ENCODE measurements around the gene KRTAP5-6.
"Not testable (repeated sequence)": the region's sequence is repeated elsewhere in the genome, so short reads cannot be mapped to it uniquely, and the experiment has no call there.

The KRTAP5-6 gene

DNA sequence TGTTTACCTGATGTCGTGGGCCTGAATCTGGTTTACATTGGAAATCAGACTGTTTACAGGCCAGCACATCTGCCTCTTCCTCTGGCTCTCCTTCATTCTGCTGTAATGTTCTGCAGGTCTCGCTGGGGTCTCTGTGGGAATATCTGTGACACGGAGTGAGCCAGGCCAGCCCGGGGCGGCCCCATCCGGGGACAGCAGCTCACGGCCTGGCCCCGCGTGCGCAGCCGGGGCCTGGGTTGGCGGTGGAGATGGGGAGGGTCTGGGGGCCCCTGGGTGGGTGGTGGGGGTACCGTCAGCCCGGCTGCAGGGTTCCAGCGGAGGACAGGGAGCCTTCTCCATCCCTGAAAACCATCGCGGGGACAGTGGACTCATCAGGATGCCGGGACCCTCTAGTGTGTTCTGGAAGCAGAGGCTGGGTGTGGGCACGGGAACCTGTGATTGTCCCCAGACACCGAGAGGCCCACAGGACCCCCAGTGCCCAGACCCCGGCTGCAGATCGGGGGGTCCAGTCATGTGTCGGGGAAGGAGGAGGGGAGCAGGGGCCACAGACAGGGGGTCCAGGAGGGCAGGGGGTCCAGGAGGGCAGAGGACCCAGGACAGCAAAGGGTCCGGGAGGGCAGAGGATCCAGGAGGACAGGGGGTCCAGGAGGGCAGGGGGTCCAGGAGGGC is 13.0 kb upstream of the KRTAP5-6 start:
- not testable (repeated sequence) for DNase-seq (ENCODE audit: low spot score)

DNA sequence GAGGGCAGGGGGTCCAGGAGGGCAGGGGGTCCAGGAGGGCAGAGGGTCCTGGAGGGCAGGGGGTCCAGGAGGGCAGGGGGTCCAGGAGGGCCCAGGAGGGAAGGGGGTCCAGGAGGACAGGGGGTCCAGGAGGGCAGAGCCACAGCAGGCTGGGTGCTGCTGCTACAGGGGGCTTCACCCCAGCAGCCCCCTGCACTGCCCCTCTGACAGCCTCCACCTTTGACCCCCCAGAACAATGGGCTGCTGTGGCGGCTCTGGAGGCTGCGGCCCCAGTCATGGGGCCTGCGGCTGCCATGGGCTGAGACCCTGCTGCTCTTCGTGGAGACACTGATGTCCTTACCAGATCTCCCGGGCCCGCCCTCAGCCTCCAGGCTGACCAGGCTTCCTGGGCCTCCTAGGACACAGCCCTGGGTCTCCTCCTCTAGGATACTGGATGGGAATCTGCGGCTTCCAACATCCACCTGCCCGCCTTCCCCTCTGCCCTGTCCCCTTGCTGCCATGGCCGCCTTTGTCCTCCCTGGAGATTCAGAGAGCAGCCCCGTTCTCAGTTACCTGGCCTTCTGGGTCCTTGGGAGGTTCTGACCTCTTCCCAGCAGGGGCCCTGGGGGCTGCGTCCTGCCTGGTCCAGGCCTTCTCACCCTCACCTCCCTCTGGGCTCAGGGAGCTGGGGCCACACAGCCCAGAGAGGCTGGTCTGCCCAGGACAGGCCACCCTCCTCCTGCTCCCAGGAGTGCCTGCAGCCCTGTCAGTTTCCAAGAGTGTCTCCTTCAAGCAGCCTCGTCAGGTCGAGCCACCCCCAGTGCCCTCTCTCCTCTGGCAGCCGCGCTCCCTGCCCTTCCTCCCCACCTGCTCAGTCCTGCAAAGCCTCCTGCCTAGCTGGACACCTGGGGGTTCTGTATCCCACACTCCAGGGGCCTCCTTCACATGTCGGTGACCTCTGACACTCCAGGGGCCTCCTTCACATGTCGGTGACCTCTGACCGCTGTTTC is 11.8 kb upstream of the KRTAP5-6 start:
- DNase-seq (ENCODE audit: low spot score) = not testable (repeated sequence)

DNA sequence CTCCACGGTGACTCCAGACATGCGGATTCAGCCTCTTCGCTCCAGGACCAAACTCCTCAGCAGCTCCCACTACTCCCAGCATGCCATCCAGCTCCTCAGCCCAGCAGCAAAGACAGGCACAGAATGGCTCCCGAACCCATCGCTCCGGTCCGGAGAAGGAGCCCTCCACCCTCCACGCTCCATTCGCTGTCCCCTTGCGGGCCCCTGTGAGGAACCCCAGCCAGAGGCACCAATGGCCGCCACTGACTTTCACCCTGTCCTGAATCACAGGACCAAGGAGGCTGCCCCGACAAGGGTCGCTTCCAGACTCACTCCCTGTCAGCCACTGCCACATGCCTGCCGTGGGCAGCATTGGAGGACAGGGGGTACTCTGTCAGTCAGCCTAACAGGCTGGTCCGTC is 10.8 kb upstream of the KRTAP5-6 start:
- DNase-seq (ENCODE audit: low spot score) = not testable (repeated sequence)

DNA sequence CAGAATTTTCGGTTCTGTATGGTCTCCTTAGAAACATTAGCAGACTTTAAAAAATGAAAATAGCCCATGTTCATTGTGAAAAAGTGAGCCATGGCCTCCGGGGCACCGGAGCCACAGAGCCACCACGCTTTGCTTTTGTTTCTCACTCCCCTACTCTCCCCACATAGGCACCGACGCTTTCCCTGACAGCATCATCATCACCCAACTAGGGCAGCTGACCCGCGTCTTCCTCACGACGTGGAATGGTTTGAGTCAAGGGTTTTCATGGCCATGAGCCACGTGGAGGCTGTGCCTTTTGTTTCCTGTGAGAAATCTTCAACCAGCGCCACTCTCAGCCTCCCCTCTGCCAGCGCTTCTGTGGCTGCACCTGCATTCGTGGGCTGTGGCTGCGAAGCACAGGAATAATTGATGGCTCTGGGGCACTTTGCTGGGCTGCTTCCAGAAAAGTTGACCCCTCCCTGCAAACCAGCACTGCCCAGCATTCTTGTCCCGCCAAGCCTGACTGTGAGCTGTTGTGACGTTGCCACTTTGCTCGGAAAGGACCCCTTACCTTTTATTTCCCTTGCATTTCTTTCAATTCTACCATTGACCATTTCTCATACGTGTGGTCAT is 8.6 kb upstream of the KRTAP5-6 start:
- not testable (repeated sequence) for DNase-seq (ENCODE audit: low spot score)

DNA sequence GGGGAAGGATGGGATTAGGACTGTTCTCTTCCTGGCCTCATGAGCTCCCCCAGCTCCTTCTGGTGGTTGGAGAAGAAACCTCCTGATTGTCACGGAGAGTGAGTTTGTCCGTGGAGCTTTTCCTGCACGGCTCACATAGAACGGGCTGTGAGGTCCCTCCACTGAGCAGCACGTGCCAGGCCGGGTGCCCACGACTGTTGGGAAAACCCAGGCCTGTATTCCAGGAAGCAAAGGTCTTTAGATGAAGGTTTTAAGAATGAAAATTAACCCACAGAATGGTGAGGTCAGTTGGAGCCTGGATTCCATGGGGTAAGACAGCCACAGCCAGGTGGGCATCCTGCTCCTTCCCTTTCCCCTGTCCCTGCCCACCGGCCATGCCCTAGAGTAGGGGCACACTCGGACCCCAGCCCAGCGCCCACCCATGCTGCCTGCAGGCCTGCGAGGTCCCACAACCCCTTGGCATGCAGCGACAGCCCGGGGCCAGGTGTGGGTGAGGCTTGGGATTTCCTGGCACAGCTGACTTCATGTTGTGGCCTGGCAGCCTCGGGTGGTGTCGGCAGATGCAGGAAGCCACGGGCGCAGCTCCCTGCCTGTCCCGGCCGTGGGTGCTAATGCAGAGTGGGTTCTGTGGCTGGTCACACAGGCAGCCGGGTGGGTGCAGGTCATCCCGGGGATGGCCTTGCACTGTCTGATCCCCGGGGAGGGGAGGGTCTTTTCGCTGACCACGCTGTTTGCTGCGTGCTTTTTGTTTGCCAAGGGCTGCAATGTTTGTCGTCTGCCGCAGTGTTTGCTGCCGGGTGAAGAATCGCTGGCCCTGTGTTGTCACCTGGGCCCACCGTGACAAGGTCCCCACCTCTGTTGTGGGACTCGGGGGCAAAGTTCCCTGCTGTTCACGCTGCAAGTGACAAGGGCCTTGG is 7.5 kb upstream of the KRTAP5-6 start:
- DNase-seq (ENCODE audit: low spot score) = not testable (repeated sequence)

DNA sequence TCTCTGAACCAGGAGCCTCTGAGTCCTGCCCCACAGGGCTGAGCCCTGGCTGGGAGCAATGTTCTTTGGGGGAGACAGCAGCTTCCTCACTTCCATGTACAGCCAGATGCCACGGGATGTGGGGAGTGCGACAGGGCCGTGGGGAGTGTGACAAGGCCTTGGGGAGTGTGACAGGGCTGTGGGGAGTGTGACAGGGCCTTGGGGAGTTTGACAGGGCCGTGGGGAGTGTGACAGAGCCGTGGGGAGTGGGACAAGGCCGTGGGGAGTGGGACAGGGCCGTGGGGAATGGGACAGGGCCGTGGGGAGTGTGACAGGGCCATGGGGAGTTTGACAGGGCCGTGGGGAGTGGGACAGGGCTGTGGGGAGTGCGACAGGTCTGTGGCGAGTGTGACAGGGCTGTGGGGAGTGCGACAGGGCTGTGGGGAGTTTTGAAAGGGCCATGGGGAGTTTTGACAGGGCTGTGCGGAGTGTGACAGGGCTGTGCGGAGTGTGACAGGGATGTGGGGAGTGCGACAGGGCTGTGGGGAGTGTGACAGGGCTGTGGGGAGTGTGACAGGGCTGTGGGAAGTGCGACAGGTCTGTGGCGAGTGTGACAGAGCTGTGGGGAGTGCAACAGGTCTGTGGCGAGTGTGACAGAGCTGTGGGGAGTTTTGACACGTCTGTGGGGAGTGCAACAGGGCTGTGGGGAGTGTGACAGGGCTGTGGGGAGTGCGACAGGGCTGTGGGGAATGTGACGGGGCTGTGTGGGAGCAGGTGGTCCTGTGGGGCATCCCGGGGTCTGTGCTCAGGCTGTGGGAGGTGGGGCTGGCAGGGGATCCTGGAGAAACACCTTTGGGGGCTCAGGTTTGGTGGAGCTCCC is 6.6 kb upstream of the KRTAP5-6 start:
- DNase-seq (ENCODE audit: low spot score) = no peak

DNA sequence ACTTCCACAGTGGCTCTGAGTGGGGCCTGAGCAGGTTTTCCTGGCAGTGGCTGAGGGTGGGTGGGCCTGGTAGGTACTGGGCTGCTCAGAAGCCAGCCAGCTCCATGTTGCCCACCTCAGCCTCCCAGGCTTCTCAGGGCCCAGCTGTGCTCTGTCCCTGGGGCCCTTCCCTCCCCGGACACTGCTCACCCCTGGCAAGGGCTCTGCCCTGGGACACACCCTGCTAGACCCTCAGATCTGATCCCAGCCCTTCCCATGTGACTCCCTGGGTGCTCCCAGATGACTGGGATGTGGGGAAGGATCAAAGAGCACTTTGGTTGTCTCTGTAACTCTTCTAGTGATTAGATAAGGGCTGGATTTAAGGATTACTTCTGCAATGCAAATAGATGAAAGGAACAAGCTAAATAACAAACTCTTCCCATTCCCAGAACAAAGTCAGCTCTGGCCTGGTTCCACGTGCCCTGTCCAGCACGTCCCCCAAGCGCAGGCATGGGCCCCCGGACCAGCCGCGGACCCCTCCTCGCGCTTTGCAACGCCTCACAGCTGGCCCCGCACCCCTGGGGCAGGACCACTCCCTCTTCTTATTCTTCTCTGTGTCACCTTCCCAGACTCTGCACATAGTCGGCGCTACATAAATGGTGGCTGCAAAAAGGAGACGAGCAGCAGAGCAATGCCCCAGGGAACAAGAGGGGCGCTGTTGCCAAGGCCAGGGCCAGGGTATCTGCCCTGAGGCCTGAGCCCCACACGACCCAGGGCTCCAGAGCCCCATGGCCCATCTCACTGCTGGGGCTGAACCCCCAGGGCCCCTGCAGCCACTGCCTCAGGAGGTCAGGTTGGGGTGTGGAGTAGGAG is 5.7 kb upstream of the KRTAP5-6 start:
- no peak for DNase-seq (ENCODE audit: low spot score)

DNA sequence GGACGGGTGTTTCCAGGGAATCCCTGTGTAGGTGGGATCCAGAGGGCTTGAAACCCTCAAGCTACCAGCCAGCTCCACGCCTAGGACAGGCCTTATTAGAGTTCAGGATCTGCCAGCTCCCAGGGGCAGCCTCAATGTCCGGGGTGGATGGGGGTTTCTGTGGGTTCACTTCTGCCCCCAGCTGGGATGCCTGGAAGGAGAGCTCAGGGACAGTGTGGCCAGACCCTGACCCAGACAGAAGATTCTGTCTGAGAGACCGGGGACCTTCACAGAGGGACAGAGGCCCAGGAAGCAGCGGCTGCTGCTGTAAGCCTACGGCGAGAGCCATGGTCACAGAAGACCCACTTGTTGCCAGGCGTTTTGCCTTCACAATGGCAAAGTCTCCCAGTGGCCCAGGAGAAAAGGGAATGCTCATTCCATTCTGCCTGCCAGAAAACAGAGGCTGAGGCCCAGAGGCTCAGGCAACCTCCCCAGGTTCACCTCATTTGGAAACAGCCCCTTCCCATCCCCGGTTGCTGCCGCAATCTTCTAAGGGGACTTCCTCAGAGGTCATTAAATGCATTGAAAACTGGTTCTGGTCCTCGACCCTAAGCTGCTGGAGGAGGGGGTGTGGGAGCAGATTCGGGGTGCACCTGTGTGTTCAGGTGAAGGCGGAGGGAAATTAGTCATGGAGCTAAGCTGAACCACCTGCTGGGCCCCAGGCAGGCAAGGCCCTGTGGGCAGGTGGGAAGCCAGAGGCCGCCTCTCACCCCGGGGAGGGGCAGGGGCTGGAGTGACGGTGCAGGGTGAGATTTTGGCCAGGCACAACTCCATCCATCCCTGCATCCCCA is 4.9 kb upstream of the KRTAP5-6 start:
- no peak for DNase-seq (ENCODE audit: low spot score)

DNA sequence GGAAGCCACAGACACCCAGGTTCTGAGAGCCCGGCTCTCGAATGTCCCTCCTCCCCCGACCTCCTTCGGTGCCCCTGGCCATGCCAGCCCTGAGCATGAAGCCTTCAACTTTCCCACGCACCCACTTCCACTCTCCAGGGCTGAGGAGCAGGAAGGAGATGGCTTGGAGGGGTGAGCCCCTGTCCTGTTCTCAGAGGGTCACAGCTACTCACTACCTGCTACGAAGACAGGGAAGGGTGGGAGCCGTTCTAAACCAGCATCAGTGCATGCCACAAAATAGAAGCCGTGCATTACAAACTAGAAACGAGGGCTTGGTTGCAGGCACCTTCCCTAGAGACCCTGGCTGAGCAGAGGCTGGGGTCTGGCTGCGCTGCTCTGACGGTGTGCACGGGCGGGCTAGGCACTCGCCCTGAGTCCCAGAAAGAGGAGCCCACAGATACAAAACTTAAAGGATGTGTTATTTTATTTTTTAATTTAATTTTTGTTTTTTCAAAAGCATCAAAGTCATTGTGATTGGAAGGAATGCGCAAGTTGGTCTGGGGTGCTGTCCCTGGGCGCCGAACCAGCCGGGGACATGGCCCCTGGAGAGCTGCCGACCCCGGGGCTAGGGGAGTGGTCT is 4.2 kb upstream of the KRTAP5-6 start:
- no peak for DNase-seq (ENCODE audit: low spot score)

DNA sequence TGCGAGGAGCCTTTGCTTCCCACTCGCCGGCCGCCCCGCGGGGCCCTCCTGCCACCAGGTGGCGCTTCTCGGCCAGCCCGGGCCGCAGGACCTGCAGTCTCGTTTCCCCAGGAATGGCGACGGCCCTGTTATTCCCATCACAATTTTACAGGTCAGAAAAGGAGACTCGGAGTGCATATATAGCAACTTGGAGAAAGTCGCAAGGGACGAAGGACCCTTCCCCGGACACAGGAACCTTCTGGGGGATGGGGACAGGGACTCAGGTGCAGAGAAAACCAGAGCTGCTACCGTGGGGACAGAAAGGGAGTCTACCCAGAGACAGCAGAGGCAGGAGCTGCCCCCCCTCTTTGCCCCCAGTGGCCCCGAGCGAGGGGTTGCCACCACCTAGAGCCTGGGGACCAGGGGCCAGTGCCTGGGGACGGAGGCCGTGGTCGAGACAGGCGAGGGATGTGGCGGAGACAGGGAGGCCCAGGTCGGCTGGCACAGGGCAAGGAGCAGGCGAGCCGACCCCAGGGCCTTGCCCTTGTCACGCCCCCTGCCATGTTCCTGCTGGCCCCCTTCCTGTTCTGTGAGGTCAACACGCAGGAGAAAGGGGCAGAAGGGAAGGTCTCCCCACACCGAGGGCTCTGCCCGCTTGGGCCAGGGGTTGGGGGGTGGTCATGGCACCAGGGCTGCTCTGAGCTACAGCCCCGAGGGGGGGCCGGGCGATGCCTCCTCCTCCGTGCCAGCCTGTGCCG is 3.5 kb upstream of the KRTAP5-6 start:
- peak; percentile 96 for DNase-seq (ENCODE audit: low spot score)

DNA sequence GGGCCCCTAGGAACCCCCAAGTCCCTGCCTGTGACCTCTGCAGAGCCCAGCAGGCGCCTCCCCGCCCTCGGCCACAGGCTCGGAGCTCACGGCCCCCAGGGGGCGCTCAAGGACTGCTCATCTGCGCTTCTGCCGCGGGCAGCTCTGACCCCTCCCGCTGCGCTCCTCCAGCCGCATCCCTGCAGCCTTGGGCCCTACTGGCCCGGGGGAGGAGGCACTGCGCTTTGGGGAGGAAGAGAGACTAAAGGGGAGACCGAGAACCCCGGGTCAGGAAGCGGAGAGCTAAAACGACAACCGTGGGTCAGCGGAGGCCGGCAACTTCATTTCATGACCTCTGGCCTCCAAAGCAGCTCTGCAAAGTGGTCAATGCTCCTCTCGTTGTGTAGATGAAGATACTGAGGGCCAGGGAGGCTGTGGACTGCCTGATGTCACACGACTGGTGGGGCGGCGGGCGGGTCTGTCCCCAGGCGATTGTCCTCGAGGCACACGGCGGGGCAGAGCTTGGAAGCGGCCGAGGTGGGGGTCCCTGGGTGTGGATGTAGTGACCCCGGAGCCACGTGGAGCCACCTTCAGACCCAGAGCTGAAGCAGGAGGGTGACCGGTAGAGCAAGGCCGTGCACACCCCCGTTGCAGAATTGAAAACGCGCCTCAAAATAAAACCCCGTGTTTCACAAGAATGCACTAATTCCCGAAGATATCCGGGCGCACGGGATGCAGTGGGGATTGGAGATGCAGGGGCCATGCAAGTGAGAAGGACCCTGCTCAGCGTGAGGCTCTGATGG is 2.7 kb upstream of the KRTAP5-6 start:
- DNase-seq (ENCODE audit: low spot score) = peak; percentile 98

DNA sequence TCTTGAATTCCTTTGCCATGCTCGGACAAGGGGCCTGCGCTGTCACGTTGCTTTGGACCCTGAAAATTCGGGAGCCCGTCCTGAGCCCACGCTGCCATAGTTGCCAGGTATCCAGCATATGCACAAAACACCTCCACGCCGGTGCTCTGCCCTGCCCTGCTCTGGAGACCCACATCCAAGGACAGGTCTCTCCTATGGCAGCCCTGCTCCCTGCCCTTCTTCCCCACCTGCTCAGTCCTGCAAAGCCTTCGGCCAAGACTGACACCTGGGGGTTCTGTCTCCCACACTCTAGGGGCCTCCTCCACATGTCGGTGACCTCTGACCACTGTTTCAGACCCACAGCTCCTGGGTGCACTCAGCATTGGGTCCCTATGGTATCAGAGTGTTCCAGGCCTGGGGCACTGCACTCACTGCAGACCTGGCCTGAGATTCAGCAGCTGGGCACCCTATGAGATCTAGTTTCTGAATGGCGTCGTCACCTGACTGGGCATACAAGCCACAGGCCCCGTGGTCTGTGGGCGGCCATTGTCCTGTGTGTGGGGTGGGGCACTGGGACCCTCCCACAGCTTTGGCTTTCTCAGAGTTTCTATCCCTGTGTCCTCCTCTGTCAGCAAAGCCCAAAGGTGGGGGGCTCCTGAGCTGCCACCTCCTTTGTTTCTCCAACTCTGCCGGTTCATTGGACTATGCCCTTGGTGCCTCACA is 2.0 kb upstream of the KRTAP5-6 start:
- no peak for DNase-seq (ENCODE audit: low spot score)

DNA sequence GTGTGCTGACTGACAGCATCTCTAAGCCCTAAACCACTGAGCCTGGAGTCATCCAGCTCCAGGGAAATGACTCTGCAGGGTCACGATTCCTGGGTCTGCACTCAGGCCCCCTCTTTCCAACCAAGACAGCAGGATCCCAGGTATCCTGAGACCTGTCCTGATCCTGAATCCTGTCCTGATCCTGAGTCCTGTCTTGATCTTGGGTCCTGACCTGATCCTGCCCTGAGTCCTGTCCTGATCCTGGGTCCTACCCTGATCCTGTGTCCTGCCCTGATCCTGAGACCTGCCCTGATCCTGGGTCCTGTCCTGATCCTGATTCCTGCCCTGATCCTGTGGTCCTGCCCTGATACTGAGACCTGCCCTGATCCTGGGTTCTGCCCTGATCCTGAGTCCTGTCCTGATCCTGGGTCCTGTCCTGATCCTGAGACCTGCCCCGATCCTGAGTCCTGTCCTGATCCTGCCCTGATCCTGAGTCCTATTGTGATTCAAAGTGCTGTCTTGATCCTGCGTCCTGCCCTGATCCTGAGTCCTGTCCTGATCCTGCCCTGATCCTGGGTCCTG is 1.4 kb upstream of the KRTAP5-6 start:
- no peak for DNase-seq (ENCODE audit: low spot score)

DNA sequence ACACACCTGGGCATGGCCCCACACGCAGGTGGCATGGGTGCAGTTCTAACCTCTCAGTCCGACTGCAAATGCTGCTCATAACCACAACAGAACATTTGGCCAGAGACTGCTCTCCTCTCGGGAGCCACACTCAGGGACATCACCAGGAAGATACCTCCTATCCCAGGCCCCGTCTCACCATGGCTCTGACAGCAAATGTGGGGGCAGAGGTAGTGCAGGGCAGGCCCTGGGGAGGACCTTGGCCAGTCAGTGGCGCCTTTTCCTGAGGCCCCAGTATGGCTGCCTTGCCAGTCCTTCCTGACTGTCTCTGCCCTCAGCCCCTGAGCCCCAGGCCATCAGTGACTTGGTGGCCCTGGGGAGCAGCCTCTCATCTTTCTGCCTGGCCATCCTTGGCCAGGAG is 2.8 kb downstream of the KRTAP5-6 start:
- DNase-seq (ENCODE audit: low spot score) = no peak

DNA sequence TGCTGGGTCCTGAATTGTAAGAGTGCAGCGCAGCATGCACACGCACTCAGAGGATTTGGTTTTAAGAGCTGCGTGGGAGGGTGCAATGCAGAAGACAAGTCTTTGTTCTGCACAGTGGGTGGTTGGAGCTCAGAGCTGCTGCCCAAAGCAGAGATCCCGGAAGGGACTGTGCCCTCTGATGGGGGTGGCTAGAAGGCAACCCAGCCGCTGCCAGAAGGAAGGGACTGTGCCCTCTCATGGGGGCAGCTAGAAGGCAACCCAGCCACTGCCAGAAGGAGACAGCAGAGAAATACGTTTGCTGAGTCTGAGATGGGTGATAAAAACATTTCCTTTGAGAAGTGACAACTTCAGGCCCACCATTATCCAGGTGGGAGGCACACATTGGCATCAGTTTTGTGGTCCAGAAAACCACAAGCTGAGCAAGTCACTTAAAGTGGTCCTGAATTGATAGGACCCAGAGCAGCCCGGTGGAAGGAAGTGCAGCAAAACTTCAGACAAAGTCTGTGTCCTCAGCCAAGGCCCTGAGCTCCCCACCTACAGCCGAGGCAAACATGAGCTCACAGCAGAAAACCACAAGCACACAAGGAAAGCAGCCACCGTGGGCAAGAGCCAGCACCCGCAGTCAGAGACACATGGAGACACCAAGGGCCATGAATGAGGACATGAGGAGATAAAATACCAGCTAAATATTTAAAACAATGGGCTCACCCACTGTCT is 4.3 kb downstream of the KRTAP5-6 start:
- DNase-seq (ENCODE audit: low spot score) = peak; percentile 43

Data from iPS-NIHi11 (cell line).